Astrocyte of the hippocampus (primary cell): ENCODE data around the gene KSR1.
A peak's percentile ranks its signal among the peaks of the same experiment; 100 is the strongest.
"Not testable (repeated sequence)": the region's sequence is repeated elsewhere in the genome, so short reads cannot be mapped to it uniquely, and the experiment has no call there.

Experiments used
- DNase-seq: peaks from one replicate; pipeline ENCODE4 v3.0.0; 2011; ENCODE audit warnings: low read depth, low spot score

Gene KSR1

DNA sequence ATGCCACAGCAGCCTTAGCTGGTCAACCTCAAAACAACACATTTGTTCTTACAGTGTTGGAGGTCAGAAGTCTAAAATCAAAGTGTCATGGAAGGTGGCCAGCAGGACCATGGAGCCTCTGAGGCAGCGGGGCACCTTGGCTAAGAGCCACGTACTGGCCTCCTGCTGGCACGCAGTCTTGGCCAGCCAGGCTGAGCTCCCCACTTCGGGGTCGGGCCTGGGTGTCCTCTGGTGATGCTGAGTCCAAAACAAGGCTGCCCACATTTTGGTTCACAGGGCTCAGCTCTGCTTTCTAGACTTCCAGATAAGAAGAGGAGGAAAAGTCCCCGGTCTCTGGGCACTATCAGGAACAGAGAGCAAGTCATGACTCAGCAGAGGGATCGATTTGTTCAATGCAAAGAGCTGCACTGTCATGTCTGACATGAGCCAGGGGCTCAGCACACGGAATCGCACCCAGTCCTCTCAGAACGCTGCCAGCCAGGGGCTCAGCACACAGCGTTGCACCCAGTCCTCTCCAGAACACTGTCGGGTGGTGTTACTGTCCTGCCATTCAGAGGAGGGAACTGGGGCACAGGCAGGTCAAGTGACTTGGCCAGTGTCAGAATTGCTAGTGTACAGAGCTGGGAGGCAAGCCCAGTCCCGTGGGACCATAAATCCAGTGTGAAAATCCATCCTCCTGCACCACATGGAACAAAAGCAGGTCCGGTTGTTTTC, 177.2 kb downstream of the KSR1 start:
- DNase-seq, result no peak

GRCh38 chr17:27634026-27634335, 177.7 kb downstream of the KSR1 start:
- no peak for DNase-seq

- no peak for DNase-seq
These were observed 178.5 kb downstream of the KSR1 start for GRCh38 chr17:27634776-27635175.

DNA sequence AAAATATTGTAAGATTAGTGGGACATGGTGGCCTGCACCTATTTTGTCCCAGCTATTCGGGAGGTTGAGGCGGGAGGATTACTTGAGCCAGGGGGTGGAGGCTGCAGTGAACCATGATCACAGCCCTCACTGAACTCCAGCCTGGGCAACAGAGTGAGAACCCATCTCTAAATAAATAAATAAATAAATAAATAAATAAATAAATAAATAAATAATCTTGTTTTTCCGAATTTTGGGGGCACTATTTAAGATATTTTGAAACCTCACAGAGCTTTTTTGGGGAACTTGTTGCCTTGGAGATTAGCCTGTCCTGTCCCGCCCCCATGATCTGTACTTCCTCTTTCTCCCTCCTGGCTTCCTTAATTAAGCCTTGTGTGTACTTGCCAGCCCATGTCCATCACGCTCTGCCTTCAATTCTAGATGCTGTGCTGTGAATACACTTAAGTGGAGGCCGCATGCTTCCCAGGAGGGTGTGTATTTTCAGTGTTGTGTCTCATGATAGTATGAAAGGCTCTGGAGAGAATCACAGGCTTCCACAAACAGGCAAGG, 179.1 kb downstream of the KSR1 start:
- DNase-seq, result no peak

GRCh38 chr17:27636005-27636520, 179.8 kb downstream of the KSR1 start:
- DNase-seq, result not testable (repeated sequence)

- not testable (repeated sequence) for DNase-seq
These were observed 181.6 kb downstream of the KSR1 start for GRCh38 chr17:27637818-27638217.

- DNase-seq, result not testable (repeated sequence)
These were observed 182.2 kb downstream of the KSR1 start for GRCh38 chr17:27638415-27638914.

DNA sequence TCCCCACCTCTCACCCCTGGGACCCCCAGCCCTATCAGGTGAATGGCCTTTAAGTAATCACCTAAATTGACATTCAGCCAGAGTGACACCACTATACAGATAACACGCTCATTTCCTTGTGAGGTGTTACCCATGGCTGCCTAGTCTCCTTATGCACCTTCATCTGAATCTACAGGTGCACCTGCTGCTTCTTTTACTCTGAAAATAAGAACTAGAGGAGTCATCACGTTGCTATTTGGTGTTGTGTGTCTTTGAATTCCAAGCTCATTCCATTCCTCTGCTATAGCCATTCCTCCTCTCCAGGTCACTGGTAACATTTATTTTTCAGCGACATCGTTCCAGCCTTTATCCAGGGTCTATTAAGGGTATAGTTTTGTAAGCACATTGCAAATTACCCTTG, 184.5 kb downstream of the KSR1 start:
- DNase-seq, result no peak

DNA sequence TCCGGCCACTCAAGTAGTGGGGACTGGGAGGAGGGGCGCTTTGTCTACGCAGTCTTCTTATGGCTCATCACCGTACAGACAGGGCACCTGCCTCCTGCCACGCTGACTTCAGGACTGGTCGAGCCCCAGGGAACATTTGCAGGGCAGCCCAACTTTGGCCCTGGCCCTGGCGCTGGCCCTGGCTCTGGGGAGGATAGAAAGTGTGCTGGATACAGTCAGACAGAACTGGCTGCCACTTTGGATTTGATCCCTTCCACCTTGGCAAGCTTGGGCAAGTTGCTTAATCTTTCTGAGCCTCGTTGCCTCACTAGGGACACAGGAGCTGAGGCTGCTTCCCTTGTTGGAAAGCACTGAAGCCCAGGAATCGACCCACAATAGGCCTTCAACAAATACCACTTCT, 188.3 kb downstream of the KSR1 start:
- no peak for DNase-seq

GRCh38 chr17:27645621-27646020, 189.4 kb downstream of the KSR1 start:
- DNase-seq, result not testable (repeated sequence)

- no peak for DNase-seq
These were observed 190.0 kb downstream of the KSR1 start for GRCh38 chr17:27646232-27646631.

DNA sequence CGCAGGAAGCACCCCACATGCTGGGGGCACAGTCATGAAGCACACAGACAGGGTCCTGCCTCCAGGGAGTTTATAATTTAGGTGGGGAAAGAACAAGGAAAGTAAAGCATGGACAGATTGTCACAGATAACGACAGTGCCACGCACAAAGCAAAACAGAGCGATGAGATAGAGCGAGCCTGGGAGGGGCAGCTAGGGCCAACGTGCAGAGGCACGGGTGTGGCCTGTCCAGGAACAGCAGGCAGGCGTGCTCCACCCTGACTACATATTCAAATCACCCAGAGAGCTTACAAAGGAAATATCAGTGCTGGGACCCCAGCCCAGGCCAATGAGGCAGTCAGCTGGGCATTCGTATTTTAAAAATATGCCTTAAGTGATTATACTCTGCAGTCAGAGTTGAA, 191.5 kb downstream of the KSR1 start:
- no peak for DNase-seq

DNA sequence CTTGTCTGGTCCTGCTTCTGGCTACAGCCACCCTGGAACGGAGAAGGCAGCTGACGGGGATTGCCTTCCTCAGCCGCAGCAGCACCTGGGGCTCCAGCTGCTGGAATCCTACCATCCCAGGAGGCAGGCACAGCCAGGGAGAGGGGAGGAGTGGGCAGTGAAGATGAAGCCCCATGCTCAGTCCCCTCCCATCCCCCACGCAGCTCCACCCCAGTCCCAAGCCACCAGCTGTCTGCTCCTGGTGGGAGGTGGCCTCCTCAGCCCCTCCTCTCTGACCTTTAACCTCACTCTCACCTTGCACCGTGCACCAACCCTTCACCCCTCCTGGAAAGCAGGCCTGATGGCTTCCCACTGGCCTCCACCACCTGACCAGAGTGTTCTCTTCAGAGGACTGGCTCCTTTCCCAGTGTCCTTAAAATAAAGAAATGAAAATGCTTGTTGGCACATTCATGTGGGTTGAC, 192.9 kb downstream of the KSR1 start:
- DNase-seq, result not testable (repeated sequence)

- DNase-seq, result no peak
These were observed 193.7 kb downstream of the KSR1 start for GRCh38 chr17:27649929-27650328.

GRCh38 chr17:27650836-27651235, 194.6 kb downstream of the KSR1 start:
- DNase-seq, result no peak

DNA sequence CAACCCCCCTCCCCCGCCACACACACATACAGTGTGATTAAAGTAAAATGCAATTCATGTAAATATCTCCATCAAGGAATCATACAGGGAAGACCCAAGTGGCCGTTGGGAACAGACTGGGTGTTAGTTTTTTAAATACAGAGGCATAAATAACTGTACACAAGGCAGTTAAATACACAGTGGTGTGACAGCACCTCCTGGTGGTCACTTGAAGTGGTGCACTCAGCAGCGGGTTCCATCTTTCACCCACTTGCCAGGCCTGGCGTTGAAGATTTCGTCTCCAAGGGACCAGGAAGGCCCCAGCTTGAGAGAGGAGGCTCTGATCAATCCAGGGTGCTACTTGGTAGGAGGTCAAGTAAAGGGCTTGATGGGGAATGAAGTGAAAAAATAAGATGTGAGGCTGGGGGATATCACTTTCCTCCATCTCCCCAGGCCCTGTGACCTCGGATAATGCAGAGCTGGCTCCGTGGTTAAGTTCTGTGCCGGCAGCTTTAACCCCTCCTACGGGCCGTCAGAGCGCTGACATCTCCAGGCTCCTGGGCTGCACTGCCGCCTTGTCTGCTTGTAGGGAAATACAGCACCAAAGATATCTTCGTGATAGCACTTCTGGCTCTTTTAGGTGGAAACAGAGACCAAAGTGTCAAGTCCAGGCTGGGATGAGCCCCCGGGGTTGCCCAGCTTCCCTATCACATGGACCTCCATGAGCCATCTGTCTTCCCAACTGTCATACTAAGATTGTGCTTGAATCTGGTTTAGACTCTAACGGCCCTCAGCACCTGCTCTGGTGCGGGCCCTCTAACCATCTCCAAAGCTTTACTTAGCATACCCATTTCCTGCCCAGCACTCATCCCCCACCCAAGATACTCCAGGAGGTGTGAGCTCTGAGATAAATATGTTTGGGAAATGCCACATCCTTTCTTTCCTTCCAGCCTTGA, 195.4 kb downstream of the KSR1 start:
- DNase-seq, result peak; percentile 61

DNA sequence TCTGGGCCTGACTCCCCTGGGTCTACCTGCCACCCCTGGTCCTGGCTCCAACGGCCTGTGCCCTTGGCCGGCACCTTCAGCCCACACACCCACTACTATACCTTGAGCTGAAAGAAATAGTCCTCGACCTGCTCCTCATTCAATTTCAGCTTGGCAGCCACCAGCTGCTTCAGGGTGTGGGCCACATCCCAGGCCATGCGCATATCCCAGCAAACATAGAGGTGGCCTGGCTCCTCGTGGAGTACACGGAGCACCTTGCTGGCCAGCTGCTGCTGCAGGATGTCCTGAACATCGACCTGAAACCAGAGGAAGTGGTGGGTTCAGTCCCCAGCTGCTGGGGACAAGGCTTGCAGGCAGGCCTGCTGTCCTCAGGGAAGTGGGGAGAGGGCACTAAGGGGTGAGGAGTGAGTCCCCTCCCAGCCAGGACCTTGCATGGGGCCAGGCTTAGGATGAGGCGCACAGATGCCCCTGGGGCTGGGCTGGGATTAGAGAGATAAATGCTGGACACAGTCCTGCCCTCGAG, 197.3 kb downstream of the KSR1 start:
- DNase-seq, result not testable (repeated sequence)

DNA sequence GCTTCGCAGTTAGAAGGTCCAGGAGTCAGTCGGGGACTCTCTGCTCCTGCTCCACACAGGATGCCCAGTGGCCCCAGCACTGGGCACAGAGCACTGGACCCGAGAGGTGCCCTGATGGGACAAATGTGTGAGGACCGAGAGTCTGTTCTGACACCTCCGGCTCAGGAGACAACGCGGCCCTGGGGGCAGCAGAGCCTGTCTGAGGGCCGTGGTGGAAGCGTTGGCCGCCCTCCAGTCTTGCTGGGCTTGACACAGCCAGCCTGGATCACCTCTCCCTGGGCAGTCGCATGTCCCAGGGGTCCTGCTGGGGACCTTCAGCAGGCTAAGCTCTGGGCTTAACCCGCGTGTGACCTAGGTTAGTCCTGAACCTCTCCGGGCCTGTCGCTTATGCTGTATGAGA, 197.9 kb downstream of the KSR1 start:
- no peak for DNase-seq

DNA sequence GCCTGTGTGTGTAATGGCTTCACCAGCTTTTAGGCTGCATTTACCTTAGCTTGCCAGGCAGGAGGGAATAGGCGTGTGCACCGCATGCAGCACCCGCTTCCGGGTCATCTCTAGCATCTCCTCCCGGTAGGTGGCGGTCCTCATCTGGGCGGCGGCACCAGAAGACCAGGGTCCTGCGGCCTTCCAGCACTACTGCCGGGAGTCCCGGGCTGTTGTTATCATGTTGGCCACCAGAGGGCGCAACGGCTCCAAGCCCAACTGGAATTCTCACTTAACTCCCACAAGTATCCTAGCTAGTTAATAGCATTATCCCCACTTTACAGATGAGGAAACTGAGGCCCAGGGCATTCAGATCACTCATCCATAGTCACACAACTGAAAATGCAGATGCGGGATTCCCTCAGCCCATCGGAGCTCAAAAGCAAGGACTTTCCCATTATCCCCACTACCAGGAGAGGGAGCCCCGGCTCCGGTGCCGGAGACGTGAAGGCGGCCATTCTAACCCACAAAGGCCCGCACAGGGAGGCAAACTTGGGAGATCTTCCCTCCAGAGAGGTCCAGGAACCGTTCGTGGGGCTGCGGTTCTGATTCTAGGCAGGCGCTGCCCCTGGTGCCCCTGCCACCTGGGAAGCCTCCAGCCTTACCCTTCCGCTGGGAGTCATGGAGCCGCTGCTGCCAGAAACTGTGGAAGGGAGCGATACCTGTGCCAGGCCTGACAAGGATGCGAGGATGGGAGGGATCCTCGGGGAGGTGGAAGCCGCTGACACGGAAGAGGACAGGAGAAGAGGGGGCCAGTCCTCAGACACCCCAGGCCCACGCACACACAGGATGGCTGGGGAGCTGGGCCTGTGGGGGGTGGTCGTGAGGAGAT, 198.6 kb downstream of the KSR1 start:
- DNase-seq, result peak; percentile 80

- not testable (repeated sequence) for DNase-seq
These were observed 199.4 kb downstream of the KSR1 start for GRCh38 chr17:27655525-27656111.
